Measurements from ENCODE around the gene FBXW8. TPM values are rescaled to one million over a fixed set of nuclear protein-coding genes. Genes with fewer than 3 reads are reported as not detected.

Gene FBXW8
- total RNA-seq, 4 donors from 2014 or later = 9.1 to 19.0 (median 13.5) TPM

- WGBS = 83% methylated on average over 2 of the region's 2 CpGs
- no peak for DNase-seq (ENCODE audit: low spot score in 2 of 2)
- no peak overlapping the region for H3K4me3 ChIP-seq
- no peak overlapping the region for H3K27ac ChIP-seq
- H3K9me3 ChIP-seq = no peaks in the 10 kb centered on the region
- H3K4me1 ChIP-seq = no peaks in the 10 kb centered on the region
- TF ChIP-seq POLR2A (IDR thresholded peaks at IDR 0.05) (no peak), EP300 (IDR thresholded peaks at IDR 0.05) (no peak), POLR2AphosphoS5 (IDR thresholded peaks at IDR 0.05) (no peak)
- H3K27me3 ChIP-seq = no peaks in the 10 kb centered on the region
- H3K36me3 ChIP-seq = peaks cover 38% of the 10 kb centered on the region
These were observed 37.5 kb downstream of the FBXW8 start for GRCh38 chr12:116948298-116948697.

GRCh38 chr12:116950628-116951325 lies 40.0 kb downstream of the FBXW8 start:
- H3K36me3 ChIP-seq = peaks cover 31% of the 10 kb centered on the region
- TF ChIP-seq POLR2A (IDR thresholded peaks at IDR 0.05) (no peak), POLR2AphosphoS5 (IDR thresholded peaks at IDR 0.05) (no peak), EP300 (IDR thresholded peaks at IDR 0.05) (no peak), CTCF (IDR thresholded peaks at IDR 0.05) (no peak)

GRCh38 chr12:116954710-116955381 lies 44.1 kb downstream of the FBXW8 start:
- no peak for TF ChIP-seq EP300 (IDR thresholded peaks at IDR 0.05)
- TF ChIP-seq POLR2A (IDR thresholded peaks at IDR 0.05) = no peak
- TF ChIP-seq CTCF (IDR thresholded peaks at IDR 0.05) = no peak
- TF ChIP-seq POLR2AphosphoS5 (IDR thresholded peaks at IDR 0.05) = no peak

More at GRCh38 chr12:116950628-116951325, 40.0 kb downstream of the FBXW8 start:
- 94% methylated on average over 15 of the region's 15 CpGs for WGBS
- Histone ChIP-seq H3K4me3 (no peak overlapping the region), H3K4me1 (no peaks in the 10 kb centered on the region), H3K27ac (no peak overlapping the region), H3K27me3 (no peaks in the 10 kb centered on the region), H3K9me3 (no peaks in the 10 kb centered on the region)
- DNase-seq (ENCODE audit: low spot score in 2 of 2) = no peak

GRCh38 chr12:116955382-116956021 lies 44.8 kb downstream of the FBXW8 start:
- Histone ChIP-seq H3K4me1 (no peaks in the 10 kb centered on the region), H3K36me3 (no peaks in the 10 kb centered on the region), H3K4me3 (no peak overlapping the region), H3K27ac (no peak overlapping the region), H3K27me3 (no peaks in the 10 kb centered on the region), H3K9me3 (no peaks in the 10 kb centered on the region)
- 76% methylated on average over 4 of the region's 4 CpGs for WGBS
- TF ChIP-seq EP300 (IDR thresholded peaks at IDR 0.05) (no peak), POLR2A (IDR thresholded peaks at IDR 0.05) (no peak), CTCF (IDR thresholded peaks at IDR 0.05) (no peak), POLR2AphosphoS5 (IDR thresholded peaks at IDR 0.05) (no peak)
- DNase-seq (ENCODE audit: low spot score in 2 of 2) = no peak

More at GRCh38 chr12:116954710-116955381, 44.1 kb downstream of the FBXW8 start:
- no peak overlapping the region for H3K4me3 ChIP-seq
- no peaks in the 10 kb centered on the region for H3K27me3 ChIP-seq
- no peak overlapping the region for H3K27ac ChIP-seq
- no peaks in the 10 kb centered on the region for H3K4me1 ChIP-seq
- DNase-seq (ENCODE audit: low spot score in 2 of 2) = no peak
- WGBS = 82% methylated on average over 13 of the region's 13 CpGs
- no peaks in the 10 kb centered on the region for H3K9me3 ChIP-seq
- peaks cover 2% of the 10 kb centered on the region for H3K36me3 ChIP-seq

- WGBS = 88% methylated on average over 6 of the region's 6 CpGs
- H3K9me3 ChIP-seq = no peaks in the 10 kb centered on the region
- H3K36me3 ChIP-seq = no peaks in the 10 kb centered on the region
- no peak for DNase-seq (ENCODE audit: low spot score in 2 of 2)
- no peak overlapping the region for H3K27ac ChIP-seq
- no peak overlapping the region for H3K4me3 ChIP-seq
- no peaks in the 10 kb centered on the region for H3K27me3 ChIP-seq
- TF ChIP-seq EP300 (IDR thresholded peaks at IDR 0.05) = no peak
- TF ChIP-seq CTCF (IDR thresholded peaks at IDR 0.05) = no peak
- TF ChIP-seq POLR2AphosphoS5 (IDR thresholded peaks at IDR 0.05) = no peak
- TF ChIP-seq POLR2A (IDR thresholded peaks at IDR 0.05) = no peak
- no peaks in the 10 kb centered on the region for H3K4me1 ChIP-seq
These were observed 47.9 kb downstream of the FBXW8 start for GRCh38 chr12:116958402-116959197.
